Tibial nerve (tissue), 4 donors: ENCODE results near the gene LARP1.

Experiments used
- EP300 ChIP-seq, 2 donors: sonication (generic); formaldehyde crosslinking; IDR thresholded peaks; one replicate each; pipeline ENCODE4 v1.6.1; 2017; ENCODE audit warnings: antibody characterized with exemption in 2 of 2, mild to moderate bottlenecking in 1 of 2
- TF ChIP-seq, protein P1 (sequence below), 5 experiments: fragments of 200-600 bp in 3 of 5; fragments of 450-650 bp in 2 of 5; sonication (generic) in 3 of 5; IDR thresholded peaks; one replicate each; pipeline ENCODE4 v1.5.1; 2016 to 2019; ENCODE audit warnings: antibody characterized with exemption in 5 of 5, mild to moderate bottlenecking in 3 of 5, moderate library complexity in 2 of 5

GRCh38 chr5:154791535-154791934 lies 36.4 kb downstream of the LARP1 start:
- TF ChIP-seq EP300 (IDR thresholded peaks at IDR 0.05), result no peak
- TF ChIP-seq, protein P1, sequence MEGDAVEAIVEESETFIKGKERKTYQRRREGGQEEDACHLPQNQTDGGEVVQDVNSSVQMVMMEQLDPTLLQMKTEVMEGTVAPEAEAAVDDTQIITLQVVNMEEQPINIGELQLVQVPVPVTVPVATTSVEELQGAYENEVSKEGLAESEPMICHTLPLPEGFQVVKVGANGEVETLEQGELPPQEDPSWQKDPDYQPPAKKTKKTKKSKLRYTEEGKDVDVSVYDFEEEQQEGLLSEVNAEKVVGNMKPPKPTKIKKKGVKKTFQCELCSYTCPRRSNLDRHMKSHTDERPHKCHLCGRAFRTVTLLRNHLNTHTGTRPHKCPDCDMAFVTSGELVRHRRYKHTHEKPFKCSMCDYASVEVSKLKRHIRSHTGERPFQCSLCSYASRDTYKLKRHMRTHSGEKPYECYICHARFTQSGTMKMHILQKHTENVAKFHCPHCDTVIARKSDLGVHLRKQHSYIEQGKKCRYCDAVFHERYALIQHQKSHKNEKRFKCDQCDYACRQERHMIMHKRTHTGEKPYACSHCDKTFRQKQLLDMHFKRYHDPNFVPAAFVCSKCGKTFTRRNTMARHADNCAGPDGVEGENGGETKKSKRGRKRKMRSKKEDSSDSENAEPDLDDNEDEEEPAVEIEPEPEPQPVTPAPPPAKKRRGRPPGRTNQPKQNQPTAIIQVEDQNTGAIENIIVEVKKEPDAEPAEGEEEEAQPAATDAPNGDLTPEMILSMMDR (IDR thresholded peaks at IDR 0.05), result no peak
